Fibroblast of skin of abdomen (primary cell): ENCODE data around the gene PTER. TPM values are rescaled to one million over a fixed set of nuclear protein-coding genes. Genes with fewer than 3 reads are reported as not detected.
A peak's percentile ranks its signal among the peaks of the same experiment; 100 is the strongest.

Experiments
- DNase-seq: peaks from one replicate; pipeline ENCODE4 v3.0.0-alpha.2; 2013
- polyA plus RNA-seq, 2 experiments: library from polyadenylated mRNA; unstranded; fragments of 120-200 nt; gene quantifications; one replicate each; pipeline ENCODE4 v1.2.1, GENCODE V29; 2013; ENCODE audit not compliant: insufficient read length in 2 of 2

PTER gene, protein sequence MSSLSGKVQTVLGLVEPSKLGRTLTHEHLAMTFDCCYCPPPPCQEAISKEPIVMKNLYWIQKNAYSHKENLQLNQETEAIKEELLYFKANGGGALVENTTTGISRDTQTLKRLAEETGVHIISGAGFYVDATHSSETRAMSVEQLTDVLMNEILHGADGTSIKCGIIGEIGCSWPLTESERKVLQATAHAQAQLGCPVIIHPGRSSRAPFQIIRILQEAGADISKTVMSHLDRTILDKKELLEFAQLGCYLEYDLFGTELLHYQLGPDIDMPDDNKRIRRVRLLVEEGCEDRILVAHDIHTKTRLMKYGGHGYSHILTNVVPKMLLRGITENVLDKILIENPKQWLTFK
- polyA plus RNA-seq (2013, experiment 1 of 2; ENCODE audit: insufficient read length), result 8.8 TPM
- polyA plus RNA-seq (2013, experiment 2 of 2; ENCODE audit: insufficient read length), result 8.3 TPM

DNA sequence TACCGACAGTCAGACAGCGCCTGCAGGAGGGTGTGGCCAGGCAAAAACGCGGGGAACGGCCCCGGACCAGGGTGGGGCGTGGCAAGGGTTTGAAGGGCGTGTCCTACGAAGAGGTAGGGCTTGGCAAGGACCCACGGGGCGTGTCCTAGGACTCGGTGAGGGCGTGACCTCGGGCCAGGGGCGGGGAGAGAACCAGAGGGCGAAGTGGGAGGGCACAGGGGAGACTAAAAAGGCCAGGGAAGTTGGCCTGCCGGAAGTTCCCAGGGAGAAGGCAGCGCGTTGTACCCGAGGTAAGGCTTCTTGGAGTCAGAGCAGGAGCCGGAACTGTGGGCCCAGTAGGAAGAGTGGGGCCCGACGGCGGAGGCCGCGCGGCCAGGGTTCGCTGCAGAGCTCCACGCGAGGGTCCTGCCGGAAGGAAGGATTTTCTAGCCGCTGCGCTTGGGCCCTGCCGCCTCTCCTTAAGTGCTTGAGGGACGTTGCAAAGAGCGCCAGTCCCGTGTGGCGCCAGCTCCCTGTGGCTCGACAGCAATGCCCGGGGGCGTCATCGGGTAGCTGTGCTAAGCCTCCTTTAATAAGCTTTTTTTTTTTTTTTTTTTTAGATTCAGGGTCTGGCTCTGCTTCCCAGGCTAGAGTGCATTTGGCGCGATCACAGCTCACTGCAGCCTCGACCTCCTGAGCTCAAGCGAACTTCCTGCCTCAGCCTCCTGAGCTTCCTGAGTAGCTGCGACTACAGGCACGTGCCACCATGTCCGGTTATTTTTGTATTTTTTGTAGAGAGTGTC lies at the start of gene PTER:
PTER (plus strand) TSS at position 253 of the 782 bp plus-strand sequence. CDS start 47,375 bp downstream, outside the sequence.
- peak; percentile 90 for DNase-seq

DNA sequence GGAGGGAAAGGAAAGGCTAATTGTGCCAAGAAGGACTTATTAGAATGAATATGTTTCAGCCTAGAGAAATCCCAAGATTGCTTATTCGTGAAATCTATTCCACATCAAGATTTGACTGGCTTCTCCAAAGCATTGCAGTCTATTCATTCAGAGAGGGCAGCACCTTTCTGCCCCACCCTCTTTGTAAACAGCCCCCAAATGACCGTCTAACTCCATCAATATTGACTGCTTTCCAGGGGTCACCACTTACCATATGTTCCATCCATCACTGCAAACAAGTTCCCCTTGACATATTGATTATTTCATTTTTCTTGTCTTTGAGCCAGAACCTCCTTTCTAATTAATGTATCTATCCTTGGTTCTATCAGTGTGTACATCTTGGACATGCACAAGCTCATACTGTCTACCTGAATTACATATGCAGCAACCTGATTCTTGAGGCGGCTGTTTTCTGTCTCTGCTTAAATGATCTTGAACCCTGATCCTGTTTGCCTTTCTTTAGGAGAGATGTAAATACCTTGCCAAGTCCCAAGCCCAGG lies 44.2 kb upstream of the PTER start:
- DNase-seq, result no peak

DNA sequence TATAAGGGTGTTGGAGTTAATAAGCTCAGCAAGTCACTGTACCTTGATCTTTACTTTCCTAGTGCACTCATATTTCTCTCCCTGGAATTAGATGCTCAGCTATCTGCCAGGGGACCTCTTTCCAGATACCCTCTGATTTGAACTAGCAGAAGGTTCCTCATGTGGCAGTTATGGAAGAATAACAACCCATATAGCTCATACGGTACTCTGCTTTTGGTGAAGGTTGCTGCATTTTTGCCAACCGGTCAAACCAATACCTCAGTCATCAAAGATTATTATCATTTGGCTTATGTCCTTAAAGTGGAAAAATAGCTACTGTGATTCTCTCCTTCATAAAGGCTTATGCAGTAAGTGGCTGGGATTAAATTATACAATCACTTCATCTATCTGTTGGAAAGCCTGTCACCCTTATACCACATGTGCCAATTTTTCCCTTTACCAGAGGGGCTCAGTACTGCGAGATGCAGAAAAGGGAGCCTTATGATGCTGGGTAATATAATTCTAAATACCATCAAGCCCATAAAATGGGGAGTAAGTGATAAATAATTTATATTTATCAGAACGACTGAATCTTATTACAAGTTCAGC lies 43.4 kb upstream of the PTER start:
- no peak for DNase-seq

DNA sequence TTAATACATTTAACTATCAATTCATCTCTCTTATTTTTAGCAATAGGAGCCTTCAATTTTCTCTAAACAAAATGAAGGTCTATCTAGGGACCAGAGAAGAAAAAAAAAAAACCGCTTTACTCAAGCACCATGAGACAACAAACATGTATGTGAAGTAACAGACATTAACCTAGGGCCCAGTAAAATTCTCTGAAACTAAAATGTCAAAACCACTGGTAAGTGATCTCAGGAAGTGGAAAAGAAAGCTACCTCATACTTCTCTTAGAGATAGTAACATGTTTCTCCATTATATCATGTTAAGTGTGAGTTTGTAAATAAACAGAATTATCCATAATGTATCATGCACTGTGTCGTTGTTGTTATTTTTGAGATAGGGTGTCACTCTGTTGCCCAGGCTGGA lies 35.4 kb upstream of the PTER start:
- no peak for DNase-seq

DNA sequence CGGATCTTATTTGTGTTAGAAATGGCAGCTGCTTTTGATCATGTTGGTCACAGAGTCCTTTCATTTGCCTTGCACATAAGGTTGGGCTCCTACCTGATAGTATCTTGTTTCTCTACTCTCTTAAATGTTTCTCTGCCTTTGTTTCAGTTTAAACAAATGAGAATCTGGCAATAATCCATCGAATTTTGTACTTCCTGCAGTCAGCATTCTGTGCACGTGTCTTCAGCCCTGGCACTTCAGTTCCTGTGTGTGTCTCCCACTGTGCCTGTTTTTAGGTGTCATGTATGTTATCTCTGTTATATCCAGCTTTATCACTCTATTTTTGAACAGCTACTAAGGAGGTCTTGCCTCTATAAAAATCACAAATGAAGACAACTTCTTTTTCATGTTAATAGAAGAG lies 28.4 kb upstream of the PTER start:
- no peak for DNase-seq

DNA sequence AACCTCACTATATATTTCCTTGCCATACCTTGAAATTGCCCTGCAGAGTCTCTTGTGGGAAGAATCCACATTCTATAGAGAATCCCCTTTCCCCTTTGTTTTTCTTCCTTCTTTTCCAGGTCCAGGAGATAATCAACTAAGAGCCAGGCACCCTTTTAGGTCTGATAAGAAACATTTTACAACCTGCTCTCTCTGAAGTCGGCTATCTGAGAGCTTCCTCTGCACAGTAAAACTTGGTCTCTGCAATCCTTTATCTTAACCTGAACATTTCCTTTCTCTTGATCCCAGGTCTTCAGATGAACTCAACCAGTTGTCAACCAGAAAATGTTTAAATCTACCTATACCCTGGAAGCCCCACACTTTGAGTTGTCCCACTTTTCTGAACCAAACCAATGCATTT lies 19.5 kb upstream of the PTER start:
- no peak for DNase-seq

DNA sequence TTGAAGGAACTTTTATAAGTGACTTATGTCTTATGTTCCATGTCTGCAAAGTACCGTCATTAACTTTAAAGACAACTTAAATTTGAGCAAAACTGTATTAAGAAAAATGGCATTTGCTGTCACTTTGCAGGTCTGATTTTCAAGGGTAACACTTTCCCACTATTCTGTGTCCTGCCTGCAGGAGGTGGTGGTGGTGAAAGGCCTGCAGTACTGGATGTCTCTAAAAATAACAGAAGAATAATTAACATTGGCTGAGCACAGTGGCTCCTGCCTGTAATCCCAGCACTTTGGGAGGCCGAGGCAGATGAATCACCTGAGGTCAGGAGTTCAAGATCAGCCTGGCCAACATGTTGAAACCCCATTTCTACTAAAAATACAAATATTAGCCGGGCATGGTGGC lies 13.2 kb upstream of the PTER start:
- no peak for DNase-seq

DNA sequence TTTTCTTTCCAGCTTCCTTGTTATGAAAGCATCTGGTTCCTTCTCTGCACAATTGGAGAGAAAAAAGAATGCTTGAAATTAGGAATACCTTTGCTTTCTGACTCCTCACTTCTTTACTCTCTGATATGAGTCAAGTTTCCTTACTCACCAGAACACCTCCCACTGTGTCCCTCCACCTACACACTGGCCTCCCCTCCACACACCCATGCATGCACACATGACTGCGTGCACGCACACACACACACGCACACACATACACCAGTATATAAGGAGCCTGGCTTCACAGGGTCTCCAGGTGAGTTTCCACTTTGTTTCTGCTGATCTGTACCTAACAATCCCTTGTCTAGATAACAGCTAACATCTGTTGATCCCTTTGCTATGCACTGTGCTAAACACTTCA lies 11.4 kb upstream of the PTER start:
- DNase-seq, result no peak

DNA sequence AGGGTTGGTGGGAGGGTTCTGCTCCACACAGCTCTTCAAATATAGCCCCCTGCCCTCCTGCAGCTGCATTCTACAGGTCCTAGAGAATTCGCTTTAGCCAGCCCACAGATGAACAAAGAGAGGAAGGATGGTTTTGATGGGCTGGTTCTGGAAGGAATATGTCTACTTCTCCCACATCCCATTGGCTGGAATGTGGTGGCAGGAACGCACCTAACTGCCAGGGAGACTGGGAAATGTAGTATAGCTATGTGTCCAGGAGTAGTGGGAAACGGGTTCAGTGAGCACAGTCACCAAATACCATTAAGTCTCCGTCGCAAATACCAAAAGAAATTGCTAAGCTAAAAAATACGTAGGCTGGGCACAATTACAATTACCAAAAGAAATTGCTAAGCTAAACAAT lies 7.3 kb upstream of the PTER start:
- DNase-seq, result no peak

DNA sequence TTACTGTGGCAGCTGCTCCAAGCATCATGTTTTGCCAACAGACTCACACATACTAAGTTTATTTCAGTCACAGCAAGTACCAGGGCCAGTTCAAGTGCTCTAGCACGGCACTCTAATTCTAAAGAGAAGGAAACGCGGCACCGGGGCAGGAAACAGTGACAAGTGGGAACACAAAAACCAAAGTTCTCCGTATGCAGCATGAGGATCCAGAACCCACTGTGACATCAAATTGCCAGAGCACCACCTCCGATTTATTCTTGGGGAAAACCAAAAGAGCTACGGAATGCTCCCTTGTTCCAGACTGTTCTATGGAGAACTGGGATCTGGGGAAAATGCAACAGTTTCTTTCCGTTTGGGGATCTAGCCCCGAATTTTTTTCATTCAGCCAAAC lies 448 bp upstream of the PTER start:
- peak; percentile 5 for DNase-seq

DNA sequence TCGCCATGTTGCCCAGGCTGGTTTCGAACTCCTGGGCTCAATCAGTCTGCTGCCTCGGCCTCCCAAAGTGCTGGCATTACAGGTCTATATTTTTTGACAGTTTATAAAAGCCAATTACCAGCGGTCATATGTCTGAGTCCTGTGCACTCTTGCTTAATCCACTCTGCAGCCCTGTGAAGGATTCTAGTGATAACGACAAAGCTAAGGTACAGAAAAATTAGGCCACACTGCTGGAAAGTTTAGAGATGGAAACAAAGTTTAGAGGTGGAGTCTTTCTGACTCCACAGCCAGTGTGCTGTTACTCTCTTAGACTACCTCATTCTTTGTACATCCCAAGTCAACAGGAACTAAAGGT lies 707 bp downstream of the PTER start:
- DNase-seq, result no peak

DNA sequence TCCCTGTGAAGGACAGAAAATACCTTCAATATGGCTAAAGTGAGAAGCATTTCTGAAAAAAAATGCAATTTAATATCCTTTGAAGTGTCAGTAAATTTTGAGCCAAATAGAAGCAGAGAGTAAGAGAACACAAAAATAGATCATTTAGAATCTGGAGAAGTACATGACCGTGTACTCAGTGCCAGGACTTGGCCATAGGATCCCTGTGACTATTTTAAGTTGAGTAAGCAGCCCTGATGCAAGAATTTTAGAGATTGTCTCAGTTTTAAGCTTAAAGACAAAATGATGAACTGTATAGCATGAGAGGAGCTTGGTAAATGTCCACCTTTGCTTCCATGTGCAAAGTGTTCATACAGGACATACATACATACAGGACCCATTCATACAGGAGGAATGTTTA lies 2.5 kb downstream of the PTER start:
- DNase-seq, result peak; percentile 45

DNA sequence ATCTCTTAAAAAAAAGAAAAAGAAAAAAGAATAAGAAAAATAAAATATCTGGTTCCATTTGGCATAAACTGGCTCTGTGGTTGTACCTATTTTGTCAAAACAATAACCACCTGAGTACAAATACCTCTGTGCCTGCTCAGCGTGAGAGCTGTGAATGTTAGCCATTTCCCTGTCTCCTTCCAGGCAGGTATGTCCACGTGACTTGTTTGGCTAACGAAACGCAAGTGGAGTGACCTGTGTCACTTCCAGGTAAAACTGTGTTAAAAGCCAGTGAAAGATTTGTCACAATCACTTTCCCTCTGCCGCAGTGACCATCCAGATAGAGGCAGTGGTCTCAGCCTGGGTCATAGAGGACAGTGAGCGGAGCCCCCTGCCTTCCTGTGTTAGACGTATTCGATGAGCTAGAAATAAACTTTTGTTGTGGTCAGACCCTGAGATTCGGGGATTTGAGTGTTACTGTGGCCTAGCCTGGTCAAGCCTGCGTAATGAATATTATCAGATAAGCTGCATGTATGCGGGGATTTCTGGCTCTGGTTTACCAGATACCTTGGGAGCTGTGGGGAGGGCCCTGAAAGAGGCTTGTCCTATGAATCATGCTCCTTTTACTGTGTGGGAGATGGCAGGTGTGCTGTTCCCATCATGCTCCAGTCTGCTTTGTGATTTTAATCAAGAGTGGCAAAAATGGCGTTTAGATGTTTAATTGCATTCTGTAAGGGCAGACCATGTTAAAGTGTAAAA lies 3.8 kb downstream of the PTER start:
- peak; percentile 14 for DNase-seq

DNA sequence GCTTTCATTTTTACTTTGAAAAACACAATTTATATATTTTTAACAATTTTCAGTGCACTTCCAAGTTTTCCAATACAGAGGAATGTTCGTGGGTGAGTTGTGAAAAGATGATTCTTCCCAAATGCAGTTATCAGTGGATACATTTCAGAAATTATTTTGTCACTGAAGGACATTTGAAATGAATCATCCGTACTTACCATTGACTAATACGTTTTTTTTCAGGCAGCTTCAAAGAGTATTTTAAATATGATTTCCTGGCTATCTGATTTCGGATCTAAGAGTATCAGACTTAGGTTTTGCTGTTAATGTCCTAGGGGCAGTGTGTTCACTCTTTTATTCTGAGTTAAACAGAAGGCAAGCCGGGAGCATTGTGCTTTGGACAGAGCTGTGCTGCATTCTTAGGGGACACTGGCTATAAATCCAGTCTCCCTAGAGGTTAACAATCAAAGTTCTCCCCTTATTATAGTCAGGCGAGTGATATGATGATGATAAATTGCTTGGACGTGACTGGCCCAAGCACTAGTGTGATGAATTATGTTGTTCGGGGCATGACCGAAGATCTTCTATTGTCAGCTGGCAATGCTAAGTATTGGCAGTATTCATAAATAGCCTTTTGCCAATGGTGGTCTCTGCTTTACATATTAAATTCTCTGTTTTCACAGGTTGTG lies 4.5 kb downstream of the PTER start:
- DNase-seq, result peak; percentile 41

DNA sequence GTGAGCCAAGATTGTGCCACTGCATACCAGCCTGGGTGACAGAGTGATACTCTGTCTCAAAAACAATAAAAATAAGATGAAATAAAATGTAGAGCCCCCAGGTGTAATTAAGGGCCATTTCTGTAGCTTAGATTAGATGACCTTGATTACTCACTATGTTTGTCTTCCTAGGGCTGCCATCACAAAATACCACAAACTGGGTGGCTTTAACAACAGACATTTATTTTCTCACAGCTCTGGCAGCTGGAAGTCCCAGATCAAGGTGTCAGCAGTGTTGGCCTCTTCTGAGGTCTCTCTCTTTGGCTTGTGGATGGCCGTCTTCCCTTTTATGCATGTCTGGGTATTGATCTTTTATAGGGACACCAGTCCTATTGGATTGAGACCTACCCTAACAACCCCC lies 6.1 kb downstream of the PTER start:
- DNase-seq, result no peak

DNA sequence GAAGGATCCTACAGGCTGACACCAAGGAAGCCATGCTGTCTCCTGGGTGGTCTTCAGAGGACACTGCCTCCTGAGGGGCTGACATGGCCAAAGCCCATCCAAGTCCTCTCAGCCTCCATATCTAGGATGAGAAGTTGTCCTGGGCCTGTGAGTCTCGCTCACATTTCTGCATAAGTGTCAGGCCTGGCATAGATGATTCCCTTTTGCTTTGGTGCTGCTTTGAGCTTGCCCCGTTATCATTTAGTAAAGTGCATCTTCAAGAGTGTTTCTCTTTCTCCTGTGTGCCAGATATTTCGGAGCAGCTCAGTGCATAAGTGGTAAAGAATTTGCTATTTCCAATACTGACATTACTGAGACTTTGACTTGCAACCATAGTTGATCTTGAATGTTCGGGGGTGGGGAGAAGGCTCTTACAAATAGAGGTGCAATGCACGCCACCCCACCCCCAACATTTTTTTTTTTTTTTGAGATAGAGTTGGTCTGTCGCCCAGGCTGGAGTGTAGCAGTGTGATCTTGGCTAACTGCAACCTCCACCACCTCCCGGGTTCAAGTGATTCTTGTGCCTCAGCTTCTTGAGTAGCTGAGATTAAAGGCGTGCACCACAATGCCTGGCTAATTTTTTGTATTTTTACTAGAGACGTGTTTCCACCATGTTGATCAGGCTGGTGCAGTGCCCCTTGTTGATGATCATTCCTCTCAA lies 9.1 kb downstream of the PTER start:
- no peak for DNase-seq

DNA sequence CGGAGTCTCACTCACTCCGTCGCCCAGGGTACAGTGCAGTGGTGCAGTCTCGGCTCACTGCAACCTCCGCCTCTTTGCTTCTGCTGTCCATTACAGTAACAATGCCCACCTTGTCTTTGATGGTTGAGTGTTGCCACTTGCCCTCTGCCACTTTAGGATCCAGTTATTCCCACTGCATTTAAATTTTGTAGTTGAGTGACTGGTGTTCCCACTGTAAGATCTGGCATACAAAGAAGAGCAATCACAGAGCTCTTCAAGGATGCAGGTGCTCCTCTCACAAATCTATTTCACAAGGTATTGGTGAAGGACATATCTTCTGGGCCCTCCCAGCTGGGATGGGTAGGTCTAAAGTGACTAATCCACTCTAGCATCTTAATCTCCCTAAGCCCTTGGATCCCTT lies 12.6 kb downstream of the PTER start:
- DNase-seq, result no peak

DNA sequence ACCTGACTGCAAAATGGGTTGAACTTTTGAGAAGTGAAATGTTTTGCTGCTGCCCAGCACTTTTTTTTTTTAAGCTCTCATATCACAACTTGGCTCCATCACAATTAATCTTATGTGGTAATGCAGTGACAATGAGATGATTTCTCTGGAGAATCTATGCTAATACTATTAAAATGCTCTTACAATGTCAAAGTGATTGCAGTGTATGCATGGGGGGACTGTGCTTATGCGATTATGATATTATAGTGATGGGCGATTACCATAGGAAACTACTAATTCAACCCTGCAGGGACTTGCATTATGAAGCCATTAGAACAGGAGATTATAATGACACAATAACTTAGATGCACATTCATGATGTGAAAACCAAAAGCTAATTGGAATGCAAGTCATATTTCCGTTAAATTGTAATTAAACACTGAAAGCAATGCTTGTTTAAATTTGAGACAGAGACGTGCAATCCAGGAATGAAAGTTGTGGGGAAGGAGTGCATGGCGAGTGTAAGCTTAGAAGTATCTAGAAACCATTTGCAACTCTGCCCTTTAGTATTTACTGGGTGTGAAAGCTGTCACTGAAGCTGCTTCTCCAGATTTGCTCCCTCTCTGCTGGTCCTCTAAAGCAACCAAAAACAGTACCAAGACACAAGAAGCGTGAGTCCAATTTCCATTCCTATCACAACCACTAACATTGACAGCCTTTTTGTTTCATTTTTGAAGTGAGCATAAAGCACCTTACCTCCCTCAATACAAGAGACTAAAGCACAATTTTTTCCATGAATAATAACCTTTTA lies 21.6 kb downstream of the PTER start:
- no peak for DNase-seq

DNA sequence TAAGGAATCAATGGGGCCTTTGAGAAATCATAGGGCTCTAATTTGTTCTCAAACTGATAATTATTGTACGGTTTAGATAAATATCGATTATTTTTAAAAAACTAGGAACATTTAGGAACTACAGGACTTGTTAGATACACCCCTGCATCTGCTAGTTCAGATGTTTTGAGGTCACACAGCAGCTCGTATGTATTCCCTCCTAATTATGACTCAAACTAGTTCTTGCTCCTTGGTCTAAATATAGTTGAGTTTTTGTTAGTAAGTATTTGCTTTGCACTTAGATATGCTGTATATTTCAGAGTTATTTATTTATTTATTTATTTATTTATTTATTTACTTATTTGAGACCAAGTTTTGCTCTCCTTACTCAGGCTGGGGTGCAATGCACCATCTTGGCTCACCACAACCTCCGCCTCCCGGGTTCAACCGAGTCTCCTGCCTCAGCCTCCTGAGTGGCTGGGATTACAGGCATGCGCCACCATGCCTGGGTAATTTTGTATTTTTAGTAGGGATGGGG lies 22.7 kb downstream of the PTER start:
- no peak for DNase-seq

DNA sequence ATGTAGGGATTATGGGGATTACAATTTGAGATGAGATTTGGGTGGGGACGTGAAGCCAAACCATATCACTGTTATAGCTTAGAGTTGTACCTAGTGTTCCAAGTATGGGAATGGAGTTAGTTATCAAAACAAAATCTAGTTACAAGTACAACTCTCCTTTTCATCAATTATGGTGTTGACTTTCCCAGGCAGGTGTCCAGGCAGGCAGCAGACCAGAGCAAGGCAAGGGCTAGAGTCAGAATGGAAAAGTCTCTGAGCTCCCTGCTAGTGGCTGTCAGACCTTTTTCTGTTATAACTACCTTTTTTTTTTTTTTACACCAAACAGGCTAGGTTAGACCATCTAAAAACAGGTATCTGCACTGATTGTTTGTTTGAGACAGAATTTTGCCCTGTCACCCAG lies 29.2 kb downstream of the PTER start:
- DNase-seq, result no peak
